GM23248 (cell line): ENCODE measurements around the gene LRRC4B.

Experiments
- EZH2 ChIP-seq: fragments of 200-600 bp; sonication (generic); IDR thresholded peaks from 2 replicates; pipeline ENCODE4 v1.6.1; 2018; ENCODE audit warnings: antibody characterized with exemption, mild to moderate bottlenecking; ENCODE audit not compliant: insufficient read depth, poor library complexity, severe bottlenecking
- EZH2phosphoT487 ChIP-seq: fragments of 200-600 bp; sonication (generic); IDR thresholded peaks from 2 replicates; pipeline ENCODE4 v1.6.1; 2018; ENCODE audit warnings: antibody characterized with exemption, moderate library complexity, mild to moderate bottlenecking, low read depth; ENCODE audit not compliant: insufficient read depth

DNA sequence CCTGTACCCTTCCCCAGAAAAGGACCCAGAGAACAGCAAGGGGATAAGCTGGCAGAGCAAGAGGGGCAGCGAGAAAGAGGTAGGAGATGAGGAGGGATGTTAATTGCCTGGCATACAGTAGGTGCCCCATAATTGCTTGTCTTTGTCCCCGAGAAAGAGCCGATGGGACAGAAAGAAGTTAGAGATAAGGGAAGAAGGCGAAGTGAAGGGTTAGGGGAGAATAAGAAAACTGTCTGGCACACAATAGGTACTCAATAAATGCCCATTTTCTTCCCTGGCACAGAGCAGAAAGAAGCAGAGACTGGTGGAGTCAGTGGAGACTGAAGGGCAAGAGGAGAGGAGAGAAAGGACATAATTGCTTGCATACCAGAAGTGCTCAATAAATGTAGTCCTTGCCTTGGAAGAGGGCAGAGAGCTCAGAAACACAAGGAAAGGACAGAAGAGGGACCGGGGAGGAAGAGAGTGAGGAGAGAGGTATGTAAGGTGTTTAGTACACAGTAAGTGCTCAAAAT, 73.2 kb downstream of the LRRC4B start:
- TF ChIP-seq EZH2: no peak
- TF ChIP-seq EZH2phosphoT487: no peak
